K562 (cell line): ENCODE measurements around the gene ADSS2.

Source experiments
- BHLHE40 ChIP-seq: IDR thresholded peaks from 2 replicates; pipeline ENCODE4 v1.6.1; 2011; ENCODE audit warnings: low read length, improper control_type of control experiment
- CBX2 ChIP-seq: fragments of 200-600 bp; sonication (generic); IDR thresholded peaks from one replicate; pipeline ENCODE4 v1.6.1; 2012; ENCODE audit warnings: mild to moderate bottlenecking, low read length, inconsistent platforms; ENCODE audit not compliant: insufficient read depth, poor library complexity, severe bottlenecking
- ESRRA ChIP-seq: fragments of 450-650 bp; IDR thresholded peaks from 2 replicates; pipeline ENCODE4 v1.6.1; 2014; ENCODE audit warnings: low read depth, mild to moderate bottlenecking, moderate library complexity, borderline replicate concordance
- GABPB1 ChIP-seq: sonication (generic); formaldehyde crosslinking; IDR thresholded peaks from 2 replicates; pipeline ENCODE4 v1.8.0; 2022; ENCODE audit warnings: mild to moderate bottlenecking, missing genetic modification reagents
- RBM39 ChIP-seq: fragments of 200-400 bp; formaldehyde crosslinking; optimal IDR thresholded peaks from 2 replicates; pipeline ENCODE3; 2018; ENCODE audit warnings: low read depth, low read length
- STAT6 ChIP-seq: sonication (generic); formaldehyde crosslinking; IDR thresholded peaks from 2 replicates; pipeline ENCODE4 v1.8.1; 2023; ENCODE audit warnings: mild to moderate bottlenecking, missing genetic modification reagents
- TF ChIP-seq, protein P1 (sequence below): sonication (generic); formaldehyde crosslinking; IDR thresholded peaks from 2 replicates; pipeline ENCODE4 v1.9.0; 2022; ENCODE audit warnings: mild to moderate bottlenecking, missing genetic modification reagents
- TF ChIP-seq, protein P2 (sequence below), 2 experiments: fragments of 450-650 bp; formaldehyde crosslinking in 1 of 2; IDR thresholded peaks; 2 replicates each; pipeline versions ENCODE4 v1.4.0 to v1.6.1; 2014 to 2020; ENCODE audit warnings: mild to moderate bottlenecking in 2 of 2, borderline replicate concordance in 1 of 2, low read depth in 1 of 2

DNA sequence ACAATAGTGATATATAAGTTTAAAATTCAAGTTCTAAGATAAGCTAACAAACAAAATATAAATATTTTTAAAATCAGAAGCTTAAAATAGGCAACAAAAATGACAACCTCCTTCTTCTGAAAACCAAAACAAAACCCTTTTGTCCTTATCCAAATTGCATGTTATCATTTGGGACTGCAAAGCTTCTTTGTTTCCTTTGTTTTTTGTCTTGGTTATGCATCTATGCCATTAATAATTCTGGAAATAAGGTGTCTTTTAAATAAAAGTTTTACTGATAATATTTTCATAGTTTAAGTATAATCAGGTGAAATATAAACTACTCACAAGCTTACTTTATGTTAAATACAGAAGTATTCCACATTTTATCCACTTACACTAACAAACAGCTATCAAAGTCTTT lies 20.5 kb downstream of the ADSS2 start:
- TF ChIP-seq ESRRA (no peak), RBM39 (no peak), CBX2 (no peak), GABPB1 (CRISPR knock-in tag) (no peak), BHLHE40 (no peak), STAT6 (CRISPR knock-in tag) (no peak)
- TF ChIP-seq, protein P1, sequence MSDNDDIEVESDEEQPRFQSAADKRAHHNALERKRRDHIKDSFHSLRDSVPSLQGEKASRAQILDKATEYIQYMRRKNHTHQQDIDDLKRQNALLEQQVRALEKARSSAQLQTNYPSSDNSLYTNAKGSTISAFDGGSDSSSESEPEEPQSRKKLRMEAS (CRISPR knock-in tag) = no peak
- TF ChIP-seq, protein P2, sequence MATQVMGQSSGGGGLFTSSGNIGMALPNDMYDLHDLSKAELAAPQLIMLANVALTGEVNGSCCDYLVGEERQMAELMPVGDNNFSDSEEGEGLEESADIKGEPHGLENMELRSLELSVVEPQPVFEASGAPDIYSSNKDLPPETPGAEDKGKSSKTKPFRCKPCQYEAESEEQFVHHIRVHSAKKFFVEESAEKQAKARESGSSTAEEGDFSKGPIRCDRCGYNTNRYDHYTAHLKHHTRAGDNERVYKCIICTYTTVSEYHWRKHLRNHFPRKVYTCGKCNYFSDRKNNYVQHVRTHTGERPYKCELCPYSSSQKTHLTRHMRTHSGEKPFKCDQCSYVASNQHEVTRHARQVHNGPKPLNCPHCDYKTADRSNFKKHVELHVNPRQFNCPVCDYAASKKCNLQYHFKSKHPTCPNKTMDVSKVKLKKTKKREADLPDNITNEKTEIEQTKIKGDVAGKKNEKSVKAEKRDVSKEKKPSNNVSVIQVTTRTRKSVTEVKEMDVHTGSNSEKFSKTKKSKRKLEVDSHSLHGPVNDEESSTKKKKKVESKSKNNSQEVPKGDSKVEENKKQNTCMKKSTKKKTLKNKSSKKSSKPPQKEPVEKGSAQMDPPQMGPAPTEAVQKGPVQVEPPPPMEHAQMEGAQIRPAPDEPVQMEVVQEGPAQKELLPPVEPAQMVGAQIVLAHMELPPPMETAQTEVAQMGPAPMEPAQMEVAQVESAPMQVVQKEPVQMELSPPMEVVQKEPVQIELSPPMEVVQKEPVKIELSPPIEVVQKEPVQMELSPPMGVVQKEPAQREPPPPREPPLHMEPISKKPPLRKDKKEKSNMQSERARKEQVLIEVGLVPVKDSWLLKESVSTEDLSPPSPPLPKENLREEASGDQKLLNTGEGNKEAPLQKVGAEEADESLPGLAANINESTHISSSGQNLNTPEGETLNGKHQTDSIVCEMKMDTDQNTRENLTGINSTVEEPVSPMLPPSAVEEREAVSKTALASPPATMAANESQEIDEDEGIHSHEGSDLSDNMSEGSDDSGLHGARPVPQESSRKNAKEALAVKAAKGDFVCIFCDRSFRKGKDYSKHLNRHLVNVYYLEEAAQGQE (IDR thresholded peaks at IDR 0.05; ENCODE audit: borderline replicate concordance) = no peak
- TF ChIP-seq, protein P2 (CRISPR knock-in tag; IDR thresholded peaks at IDR 0.05; ENCODE audit: low read depth) = no peak
